ENCODE measurements around the gene RAPGEF3.

- no peak for TF ChIP-seq CTCF (IDR thresholded peaks at IDR 0.05 in 4 of 5, conservative IDR thresholded peaks at IDR 0.05 in 1 of 5)
- no peak for TF ChIP-seq POLR2A (IDR thresholded peaks at IDR 0.05)
Observed at GRCh38 chr12:47782372-47782770, 23.7 kb upstream of the RAPGEF3 start.
